Stimulated activated CD4-positive, alpha-beta T cell treated with anti-CD3 and anti-CD28 coated beads, Interleukin-12 subunit alpha, Interleukin-12 subunit beta, amount 100 ng/mL, for 4 hours (primary cell): ENCODE measurements around the gene GLRX.
A peak's percentile ranks its signal among the peaks of the same experiment; 100 is the strongest.
"Not testable (repeated sequence)": the region's sequence is repeated elsewhere in the genome, so short reads cannot be mapped to it uniquely, and the experiment has no call there.

Experiments used
- DNase-seq: peaks from one replicate; pipeline ENCODE4 v3.0.0-alpha.2; 2020

The GLRX gene

GRCh38 chr5:95825495-95825894 lies 3.0 kb upstream of the GLRX start:
- DNase-seq = no peak

- DNase-seq = no peak
Measured at GRCh38 chr5:95824747-95825146, 2.2 kb upstream of the GLRX start.

GRCh38 chr5:95823738-95824609 lies 1.4 kb upstream of the GLRX start:
- DNase-seq = peak; percentile 20

GRCh38 chr5:95823218-95823737 lies 752 bp upstream of the GLRX start:
- no peak for DNase-seq

- DNase-seq = no peak
Measured at GRCh38 chr5:95822043-95822541, 434 bp downstream of the GLRX start.

GRCh38 chr5:95821110-95822021 lies 1.2 kb downstream of the GLRX start:
- DNase-seq = no peak

GRCh38 chr5:95818181-95819147 lies 4.1 kb downstream of the GLRX start:
- no peak for DNase-seq

- DNase-seq = peak; percentile 25
Measured at GRCh38 chr5:95817430-95817829, 5.1 kb downstream of the GLRX start.

- no peak for DNase-seq
Measured at GRCh38 chr5:95816776-95817175, 5.8 kb downstream of the GLRX start.

- no peak for DNase-seq
Measured at GRCh38 chr5:95816341-95816740, 6.2 kb downstream of the GLRX start.

GRCh38 chr5:95815155-95815729 lies 7.3 kb downstream of the GLRX start:
- DNase-seq = no peak

- DNase-seq = not testable (repeated sequence)
Measured at GRCh38 chr5:95813035-95813434, 9.5 kb downstream of the GLRX start.

- peak; percentile 25 for DNase-seq
Measured at GRCh38 chr5:95812074-95812471, 10.5 kb downstream of the GLRX start.

- not testable (repeated sequence) for DNase-seq
Measured at GRCh38 chr5:95811461-95812073, 11.0 kb downstream of the GLRX start.

GRCh38 chr5:95811126-95811423 lies 11.5 kb downstream of the GLRX start:
- DNase-seq = not testable (repeated sequence)

- no peak for DNase-seq
Measured at GRCh38 chr5:95810305-95811125, 12.0 kb downstream of the GLRX start.

- no peak for DNase-seq
Measured at GRCh38 chr5:95809414-95809960, 13.0 kb downstream of the GLRX start.

- DNase-seq = peak; percentile 57
Measured at GRCh38 chr5:95808686-95809413, 13.7 kb downstream of the GLRX start.

- no peak for DNase-seq
Measured at GRCh38 chr5:95808013-95808685, 14.4 kb downstream of the GLRX start.
